GM10266 (cell line): ENCODE results near the gene ADAM19.

ENCODE experiments used
- DNase-seq: peaks from one replicate; pipeline ENCODE4 v3.0.0; 2012; ENCODE audit errors: extremely low spot score
- CTCF ChIP-seq: IDR thresholded peaks from 2 replicates; pipeline ENCODE4 v1.5.1; 2012; ENCODE audit warnings: mild to moderate bottlenecking, low read depth; ENCODE audit not compliant: control insufficient read depth, insufficient read depth; ENCODE audit errors: missing control alignments

Gene ADAM19

GRCh38 chr5:157532022-157532421 is 43.6 kb downstream of the ADAM19 start:
- no peak for DNase-seq
- no peak for TF ChIP-seq CTCF

GRCh38 chr5:157530226-157530972 is 45.2 kb downstream of the ADAM19 start:
- no peak for TF ChIP-seq CTCF
- DNase-seq = no peak

- TF ChIP-seq CTCF = no peak
- no peak for DNase-seq
Observed at GRCh38 chr5:157529002-157529401, 46.6 kb downstream of the ADAM19 start.

GRCh38 chr5:157528036-157528632 is 47.4 kb downstream of the ADAM19 start:
- no peak for DNase-seq
- no peak for TF ChIP-seq CTCF

- no peak for DNase-seq
- TF ChIP-seq CTCF = no peak
Observed at GRCh38 chr5:157524887-157525286, 50.7 kb downstream of the ADAM19 start.

- DNase-seq = no peak
- TF ChIP-seq CTCF = no peak
Observed at GRCh38 chr5:157523976-157524375, 51.6 kb downstream of the ADAM19 start.

- DNase-seq = no peak
- TF ChIP-seq CTCF = no peak
Observed at GRCh38 chr5:157521704-157522029, 53.9 kb downstream of the ADAM19 start.
